ENCODE data around the gene ATAD5. TPM values are rescaled to one million over a fixed set of nuclear protein-coding genes. Genes with fewer than 3 reads are reported as not detected.
"Not testable (repeated sequence)": the region's sequence is repeated elsewhere in the genome, so short reads cannot be mapped to it uniquely, and the experiment has no call there.

The ATAD5 gene
- polyA plus RNA-seq, 3 donors, result 5.5 to 9.6 (median 8.6) TPM

GRCh38 chr17:30908717-30909420, 77.1 kb downstream of the ATAD5 start:
- no peak for DNase-seq

- not testable (repeated sequence) for DNase-seq
Observed at GRCh38 chr17:30910151-30910550, 78.4 kb downstream of the ATAD5 start.

DNA sequence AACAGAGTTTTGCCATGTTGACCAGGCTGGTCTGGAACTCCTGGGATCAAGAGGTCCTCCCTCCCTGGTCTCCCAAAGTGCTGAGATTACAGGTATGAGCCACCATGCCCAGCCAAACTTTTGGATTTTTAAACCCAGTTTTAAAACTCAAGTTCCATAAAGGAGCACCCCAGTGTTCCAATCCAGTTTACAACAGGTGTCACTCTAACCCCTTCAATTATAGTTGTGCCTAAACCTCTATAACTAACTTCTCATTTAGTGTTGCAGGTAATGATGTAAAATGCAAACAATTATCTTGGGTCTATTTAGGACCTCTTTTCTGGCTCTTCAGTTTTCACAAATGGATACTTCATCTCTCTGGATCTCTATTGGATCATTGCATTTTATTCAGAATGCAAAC, 82.2 kb downstream of the ATAD5 start:
- DNase-seq, result no peak

DNA sequence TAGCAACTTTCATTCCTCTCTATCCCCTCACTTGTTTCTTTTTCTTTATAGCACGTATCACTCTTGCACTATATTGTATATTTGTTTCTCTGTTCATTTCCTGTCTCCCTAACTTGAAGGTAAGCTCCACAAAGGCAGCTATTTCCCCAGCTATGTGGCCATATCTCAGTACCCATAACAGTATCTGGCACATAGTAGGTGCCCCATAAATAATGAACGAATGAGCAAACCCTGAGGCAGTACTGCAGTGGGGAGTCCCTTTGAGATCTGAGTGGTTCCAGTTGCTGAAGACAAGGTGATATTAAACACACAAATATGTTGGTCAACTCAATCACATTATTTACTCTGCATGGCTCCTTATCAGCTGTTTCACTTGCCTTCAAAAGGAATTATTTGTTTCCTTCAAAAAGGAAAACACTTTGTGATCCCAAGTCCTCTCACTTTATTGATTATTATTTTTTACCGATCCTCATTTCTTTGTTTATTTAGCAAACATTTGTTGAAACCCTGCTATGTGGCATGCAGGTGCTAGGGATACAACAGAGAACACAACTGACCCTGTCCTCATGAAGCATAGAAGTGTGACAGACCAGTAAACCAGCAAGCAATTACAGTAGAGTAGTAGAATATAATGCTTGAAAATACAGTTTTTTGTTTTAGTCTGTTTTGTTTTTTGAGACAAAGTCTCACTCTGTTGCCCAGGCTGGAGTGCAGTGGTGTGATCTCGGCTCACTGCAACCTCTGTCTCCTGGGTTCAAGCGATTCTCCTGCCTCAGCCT, 84.3 kb downstream of the ATAD5 start:
- DNase-seq, result no peak

- no peak for DNase-seq
Observed at GRCh38 chr17:30917050-30917449, 85.3 kb downstream of the ATAD5 start.

- DNase-seq, result no peak
Observed at GRCh38 chr17:30920282-30920681, 88.5 kb downstream of the ATAD5 start.

GRCh38 chr17:30920683-30921543, 89.1 kb downstream of the ATAD5 start:
- DNase-seq, result no peak

DNA sequence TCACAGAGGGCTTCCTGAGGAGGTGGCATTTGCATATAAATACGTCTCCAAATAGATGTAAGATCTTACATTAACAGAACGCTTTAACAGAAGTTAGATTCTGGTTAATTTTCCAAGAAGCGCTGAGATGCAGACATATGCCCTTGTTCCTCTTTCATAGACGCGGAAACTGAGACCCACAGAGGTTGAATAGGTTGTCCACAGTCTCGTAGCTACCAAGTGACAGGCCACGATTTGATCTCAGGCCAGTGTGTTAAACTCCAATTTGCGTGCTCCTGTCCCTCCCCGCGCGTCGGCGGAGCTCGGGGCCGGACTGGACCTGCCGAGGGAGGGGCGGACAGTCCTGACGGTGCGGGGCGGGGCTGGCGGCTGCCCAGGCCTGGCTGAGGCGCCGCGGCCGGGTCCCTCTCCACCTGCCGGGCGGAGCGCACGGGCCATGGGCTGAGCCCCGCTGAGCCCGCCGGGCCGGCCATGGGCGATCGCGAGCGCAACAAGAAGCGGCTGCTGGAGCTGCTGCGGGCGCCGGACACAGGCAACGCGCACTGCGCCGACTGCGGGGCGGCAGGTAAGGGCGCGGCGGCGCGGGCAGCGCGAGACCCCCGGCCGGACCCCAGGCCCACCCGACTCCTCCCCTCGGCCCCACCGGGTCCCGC, 89.9 kb downstream of the ATAD5 start, which contains the start of gene ADAP2:
TSS of gene ADAP2 (plus strand) at position 402 of the 653 bp plus-strand sequence. CDS start at position 472, 70 bp downstream.
- no peak for DNase-seq

- DNase-seq, result no peak
Observed at GRCh38 chr17:30922235-30923030, 90.7 kb downstream of the ATAD5 start.

- no peak for DNase-seq
Observed at GRCh38 chr17:30924341-30924740, 92.6 kb downstream of the ATAD5 start.

DNA sequence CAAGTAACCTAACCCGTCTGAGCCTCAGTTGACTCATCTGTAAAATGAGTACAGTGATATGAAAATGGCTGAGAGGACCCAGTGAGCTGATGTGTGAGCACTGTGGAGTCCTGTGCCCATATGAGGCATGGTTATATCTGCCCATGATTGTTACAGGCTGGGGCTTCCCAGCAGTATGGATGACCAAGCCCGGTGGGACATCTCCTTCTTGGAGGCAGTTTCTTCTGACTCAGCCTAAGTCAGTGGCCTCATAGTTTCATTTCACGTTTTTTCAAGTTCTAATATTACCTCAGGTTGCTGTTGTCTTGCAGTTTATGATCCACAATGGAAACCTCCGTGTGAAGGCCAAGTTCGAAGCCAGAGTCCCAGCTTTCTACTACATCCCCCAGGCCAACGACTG, 94.8 kb downstream of the ATAD5 start:
- no peak for DNase-seq

GRCh38 chr17:30927756-30928155, 96.0 kb downstream of the ATAD5 start:
- DNase-seq, result no peak

DNA sequence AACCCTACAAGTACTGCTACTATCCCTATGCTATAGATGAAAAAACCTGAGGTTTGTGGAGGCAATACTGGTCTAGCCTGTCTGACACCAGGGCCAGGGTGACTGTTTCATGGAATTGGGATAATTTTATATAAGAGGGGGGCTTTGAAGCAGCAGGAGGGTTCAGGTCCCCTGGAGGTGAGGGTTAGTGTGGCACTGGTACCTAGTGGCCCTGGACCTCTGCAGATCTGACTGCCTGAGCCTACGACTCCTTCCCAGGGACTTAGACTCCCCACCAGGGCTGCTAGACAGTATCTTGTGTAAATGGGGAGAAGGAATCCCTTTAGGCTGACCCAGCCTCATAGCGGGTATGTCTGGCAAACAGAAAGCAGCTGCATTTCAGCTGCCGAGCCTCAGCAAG, 96.8 kb downstream of the ATAD5 start:
- DNase-seq, result no peak

DNA sequence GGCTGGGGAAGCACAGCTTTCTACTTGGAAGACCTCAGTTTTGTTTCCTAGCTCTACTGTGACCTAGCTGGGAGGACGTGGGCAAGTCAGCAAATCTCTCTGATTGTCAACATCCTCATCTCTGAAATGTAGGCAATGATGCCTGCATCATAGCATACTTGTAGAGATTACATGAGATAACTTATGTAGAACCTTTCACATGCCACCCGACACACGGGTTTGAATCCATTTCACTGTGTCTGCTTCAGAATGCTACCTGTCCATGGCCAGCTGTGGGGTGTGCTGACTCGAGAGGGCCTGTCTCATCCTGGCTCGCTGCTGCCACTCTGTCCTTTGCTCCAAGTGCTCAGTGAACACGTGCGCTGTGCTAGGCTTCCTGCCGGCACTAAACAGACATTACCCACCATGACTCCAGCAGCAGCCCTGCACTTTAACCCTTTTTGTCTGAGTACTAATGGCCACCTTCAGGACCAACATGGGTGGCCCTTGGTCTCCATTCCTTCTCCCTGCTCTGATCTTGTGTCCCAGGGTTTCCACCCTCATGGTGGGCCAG, 97.4 kb downstream of the ATAD5 start:
- DNase-seq, result no peak

- DNase-seq, result not testable (repeated sequence)
Observed at GRCh38 chr17:30929861-30930260, 98.1 kb downstream of the ATAD5 start.

DNA sequence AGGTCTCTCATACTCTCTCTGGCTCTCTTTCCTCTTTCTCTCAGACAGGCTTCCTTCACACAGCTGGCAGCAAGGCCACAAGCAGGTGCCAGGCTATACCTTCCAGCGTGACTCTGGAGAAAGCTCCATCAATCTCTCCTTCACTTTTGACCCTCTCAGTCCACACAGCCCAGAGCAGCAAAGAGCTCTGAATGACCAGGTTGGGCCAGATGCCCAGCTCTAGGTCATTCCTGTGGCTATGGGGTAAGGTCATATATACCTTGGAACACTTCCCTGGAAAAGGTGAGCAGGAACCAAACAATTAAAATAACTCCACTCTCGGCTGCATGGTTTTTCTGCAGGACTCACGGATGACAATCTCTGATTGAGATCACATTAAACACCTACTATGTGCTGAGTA, 98.7 kb downstream of the ATAD5 start:
- no peak for DNase-seq

GRCh38 chr17:30931582-30931981, 99.8 kb downstream of the ATAD5 start:
- DNase-seq, result not testable (repeated sequence)

DNA sequence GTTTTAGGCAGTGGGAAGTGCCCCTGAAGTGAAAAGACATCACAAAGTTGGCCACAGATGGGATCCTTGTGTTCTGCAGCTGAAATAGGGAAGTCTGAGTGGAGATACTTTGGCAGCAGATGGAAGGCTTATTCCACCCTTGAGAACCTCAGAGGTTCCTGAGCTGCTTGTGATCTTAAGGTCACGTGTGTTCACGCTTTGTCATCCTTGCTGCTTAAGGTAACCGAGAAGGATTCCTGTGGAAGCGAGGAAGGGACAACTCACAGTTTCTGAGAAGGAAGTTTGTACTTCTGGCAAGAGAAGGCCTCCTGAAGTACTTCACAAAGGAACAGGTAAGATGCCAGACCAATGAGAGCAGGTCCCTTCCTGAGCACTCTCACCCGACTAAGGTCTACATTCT, 102.2 kb downstream of the ATAD5 start:
- DNase-seq, result no peak

DNA sequence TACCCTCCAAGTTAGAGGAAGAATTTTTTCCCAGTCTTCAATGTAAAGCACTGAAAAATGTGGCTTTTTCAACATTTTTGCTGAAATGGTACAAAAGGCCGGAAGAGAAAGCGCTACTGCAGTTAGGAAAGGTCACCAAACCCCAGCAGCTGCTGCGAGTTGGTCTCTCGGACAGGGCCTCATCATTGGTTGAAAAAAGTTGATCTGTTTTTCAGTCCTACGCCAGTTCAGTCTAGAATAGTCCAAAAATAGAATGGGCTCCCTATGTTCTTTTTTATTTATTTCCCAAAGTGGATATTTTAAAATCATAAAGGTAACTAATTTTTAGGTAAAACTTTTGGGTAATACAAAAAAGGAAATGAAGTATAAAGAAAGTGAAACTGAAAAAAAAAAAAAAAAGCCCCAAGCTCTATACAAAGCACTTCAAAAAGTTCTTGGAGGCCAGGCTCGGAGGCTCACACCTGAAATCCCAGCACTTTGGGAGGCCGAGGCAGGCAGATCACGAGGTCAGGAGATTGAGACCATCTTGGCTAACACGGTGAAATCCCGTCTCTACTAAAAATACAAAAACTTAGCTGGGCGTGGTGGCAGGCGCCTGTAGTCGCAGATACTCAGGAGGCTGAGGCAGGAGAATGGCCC, 107.4 kb downstream of the ATAD5 start:
- no peak for DNase-seq

All from renal pelvis (tissue), 4 donors.